HG02885 (cell line): ENCODE data around the gene DIP2C.

Experiments used
- ATAC-seq: cut with Tn5 transposase; IDR thresholded peaks from one replicate; pipeline ENCODE4 v1.9.1; 2021; ENCODE audit warnings: mild to moderate bottlenecking; ENCODE audit not compliant: unreplicated experiment, poor library complexity

The DIP2C gene

DNA sequence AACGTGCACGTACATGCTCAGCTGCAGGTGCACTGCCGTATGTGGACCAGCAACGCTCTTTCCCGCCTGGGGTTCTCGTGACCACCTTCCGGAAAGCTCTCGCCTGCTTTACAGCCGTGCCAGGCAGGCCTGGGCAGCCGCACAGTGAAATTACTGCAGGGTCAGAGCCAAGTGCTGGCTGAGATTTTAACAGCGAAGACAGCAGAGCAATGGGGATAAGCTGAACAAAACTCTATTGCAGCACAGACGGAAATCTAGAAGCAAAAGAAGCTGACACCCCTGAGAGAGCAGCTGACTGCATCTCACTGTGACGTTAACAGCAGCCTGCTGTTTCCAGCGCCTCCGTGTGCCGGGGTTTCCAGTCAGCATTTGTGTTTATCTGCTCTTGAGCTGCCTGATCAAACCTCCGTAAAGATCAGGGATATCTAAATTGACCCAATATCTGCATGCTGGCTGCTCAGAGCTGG, 179.0 kb downstream of the DIP2C start:
- no peak for ATAC-seq

DNA sequence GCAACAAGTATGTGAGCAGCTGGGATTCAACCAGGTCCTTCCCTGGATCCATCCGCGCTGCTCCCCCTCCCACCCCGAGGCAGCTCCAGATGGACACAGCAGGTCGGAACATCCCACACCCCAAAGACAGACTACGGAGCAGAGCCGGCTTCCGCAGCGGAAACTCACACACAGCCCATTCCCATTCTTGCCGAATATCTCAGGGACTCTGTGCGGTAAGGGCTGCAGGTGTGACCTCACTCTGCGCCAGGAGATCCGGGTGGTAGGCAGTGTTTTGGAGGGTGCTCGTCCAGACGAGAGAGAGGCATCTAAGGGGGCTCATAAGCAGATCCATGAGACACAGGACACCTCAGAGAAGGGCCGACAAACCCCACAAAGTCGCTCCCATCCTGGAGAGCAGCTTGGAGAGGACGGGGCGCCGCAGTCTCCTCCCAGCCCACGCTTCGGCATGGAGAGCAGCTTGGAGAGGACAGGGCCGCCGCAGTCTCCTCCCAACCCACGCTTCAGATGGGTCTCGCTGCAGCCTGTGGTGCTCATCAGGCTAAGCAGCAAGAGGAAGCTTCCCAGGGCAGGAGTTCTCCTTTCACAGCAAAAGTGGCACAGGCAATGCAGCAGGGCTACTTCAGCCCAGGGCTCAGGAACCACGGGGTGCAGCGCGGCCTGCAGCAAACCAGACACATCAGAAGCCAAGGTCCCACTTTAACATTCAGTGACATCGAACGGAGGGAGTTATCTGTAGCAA, 179.9 kb downstream of the DIP2C start:
- no peak for ATAC-seq

DNA sequence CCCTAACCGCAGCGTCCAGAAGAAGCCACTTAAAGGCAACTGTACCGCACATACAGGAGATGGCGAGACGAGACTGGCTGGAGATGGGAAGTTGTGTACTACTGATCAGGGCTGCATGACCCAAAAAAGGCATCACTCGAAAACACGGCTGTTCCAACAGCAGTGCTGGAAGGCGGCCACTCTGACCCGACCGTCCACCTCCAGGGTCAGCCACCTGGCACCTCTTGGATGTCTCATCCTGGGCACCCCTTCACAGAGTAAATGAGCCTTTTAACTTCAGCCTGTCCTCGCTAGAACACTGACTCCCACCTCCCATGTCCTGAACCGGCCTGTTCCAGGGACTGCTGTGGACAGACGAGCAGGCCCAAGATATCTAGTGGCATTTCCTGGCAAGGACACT, 180.7 kb downstream of the DIP2C start:
- ATAC-seq = no peak

DNA sequence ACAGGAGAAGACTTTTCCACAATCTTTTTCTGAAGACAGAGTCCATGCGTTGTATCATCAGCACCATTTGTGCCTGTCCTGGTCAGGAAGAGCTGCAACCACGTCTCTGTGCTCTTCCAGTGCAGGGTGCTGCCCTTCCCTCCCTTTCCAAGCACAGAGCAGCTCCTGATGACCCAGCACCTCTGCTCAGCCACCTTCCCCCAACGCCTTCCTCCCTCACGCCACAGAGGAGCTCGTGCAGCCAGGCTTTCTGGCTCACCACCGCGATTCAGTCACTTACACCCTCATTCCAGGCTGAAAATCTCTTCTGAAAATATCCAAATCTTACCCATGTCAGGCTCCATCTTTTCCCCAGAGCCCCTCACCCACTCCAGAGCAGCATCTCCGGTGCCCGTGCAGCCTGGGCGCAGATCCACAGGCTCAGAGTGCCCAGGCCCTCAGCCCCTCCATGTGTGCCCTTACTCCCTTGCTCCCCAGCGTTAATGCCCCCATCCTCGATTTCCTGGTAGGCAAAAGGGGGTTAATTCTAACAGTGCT, 181.5 kb downstream of the DIP2C start:
- ATAC-seq = no peak

DNA sequence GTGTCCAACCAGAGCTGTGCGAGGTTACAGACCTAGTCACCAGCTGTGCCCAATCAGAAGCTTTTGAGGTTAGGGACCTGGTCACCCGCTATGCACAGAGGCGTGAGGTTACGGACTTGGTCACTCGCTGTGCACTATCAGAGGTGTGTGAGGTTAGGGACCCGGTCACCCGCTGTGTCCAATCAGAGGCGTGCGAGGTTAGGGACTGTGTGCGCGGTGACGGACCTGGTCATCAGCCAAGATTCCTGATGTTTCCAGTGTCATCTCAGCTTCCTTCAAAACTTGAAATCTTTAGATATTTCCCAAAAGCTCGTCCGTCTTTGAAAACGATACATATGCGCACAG, 182.1 kb downstream of the DIP2C start:
- ATAC-seq = no peak

DNA sequence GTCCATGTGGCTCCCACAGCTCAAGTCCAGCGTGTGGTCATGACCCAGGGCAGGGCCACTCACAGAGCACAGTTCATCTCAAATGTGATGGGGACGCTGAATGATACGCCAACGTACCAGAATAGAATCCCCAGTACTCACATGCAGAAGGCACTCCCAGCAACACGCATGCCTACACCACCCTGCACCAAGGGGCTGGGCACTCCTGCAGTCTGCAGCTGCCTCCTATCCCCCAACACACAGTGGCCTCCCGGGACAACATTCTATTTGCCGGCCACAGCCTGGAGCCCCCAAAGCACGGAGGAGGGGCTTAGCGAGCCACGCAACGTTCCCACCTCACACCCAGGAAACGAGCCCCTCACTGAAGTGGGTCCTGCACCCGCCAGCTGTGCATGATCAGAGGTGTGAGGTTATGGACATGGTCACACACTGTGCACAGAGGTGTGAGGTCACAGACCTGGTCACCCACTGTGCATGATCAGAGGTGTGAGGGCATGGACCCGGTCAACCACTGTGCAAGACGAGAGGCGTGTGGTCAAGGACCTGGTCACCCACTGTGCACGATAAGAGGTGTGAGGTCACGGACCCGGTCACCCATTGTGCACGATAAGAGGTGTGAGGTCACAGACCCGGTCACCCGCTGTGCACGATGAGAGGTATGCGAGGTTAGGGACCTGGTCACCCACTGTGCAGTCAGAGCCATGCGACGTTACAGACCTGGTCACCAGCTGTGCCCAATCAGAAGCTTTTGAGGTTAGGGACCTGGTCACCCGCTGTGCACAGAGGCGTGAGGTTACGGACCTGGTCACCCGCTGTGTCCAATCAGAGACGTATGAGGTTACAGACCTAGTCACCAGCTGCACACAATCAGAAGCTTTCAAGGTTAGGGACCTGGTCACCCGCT, 182.8 kb downstream of the DIP2C start:
- ATAC-seq = no peak

DNA sequence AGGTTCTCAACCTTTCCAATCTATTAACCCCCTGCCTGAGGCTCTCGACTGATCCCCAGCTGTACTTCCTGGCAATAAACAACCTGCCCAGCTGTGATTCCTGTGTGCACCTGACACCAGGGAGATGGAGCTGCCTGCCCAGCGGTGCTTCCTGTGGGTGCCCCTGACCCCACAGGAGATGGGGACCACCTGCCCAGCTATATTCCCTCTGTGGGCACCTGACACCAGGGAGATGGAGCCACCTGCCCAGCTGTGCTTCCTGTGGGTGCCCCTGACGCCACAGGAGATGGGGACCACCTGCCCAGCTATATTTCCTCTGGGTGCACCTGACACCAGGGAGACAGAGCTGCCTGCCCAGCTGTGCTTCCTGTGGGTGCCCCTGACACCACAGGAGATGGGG, 184.0 kb downstream of the DIP2C start:
- no peak for ATAC-seq

DNA sequence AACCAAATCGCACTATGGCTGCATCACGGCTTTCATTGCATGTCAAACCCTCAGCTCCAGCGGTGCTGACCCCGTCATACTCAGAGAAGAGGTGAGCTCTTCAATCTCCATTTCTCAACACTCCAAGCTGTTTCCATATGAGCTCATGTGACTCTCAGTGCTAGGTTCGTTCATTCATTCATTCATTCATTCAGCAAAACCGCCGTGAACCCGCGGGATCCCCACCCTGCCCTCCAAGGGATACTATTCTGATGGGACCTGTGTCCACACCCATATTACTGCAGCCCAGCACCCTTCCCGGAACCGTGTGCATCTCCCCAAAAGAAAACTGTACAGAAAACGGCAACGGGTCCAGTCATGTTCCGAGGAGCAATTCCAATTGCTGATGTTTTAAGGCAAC, 184.7 kb downstream of the DIP2C start:
- no peak for ATAC-seq

DNA sequence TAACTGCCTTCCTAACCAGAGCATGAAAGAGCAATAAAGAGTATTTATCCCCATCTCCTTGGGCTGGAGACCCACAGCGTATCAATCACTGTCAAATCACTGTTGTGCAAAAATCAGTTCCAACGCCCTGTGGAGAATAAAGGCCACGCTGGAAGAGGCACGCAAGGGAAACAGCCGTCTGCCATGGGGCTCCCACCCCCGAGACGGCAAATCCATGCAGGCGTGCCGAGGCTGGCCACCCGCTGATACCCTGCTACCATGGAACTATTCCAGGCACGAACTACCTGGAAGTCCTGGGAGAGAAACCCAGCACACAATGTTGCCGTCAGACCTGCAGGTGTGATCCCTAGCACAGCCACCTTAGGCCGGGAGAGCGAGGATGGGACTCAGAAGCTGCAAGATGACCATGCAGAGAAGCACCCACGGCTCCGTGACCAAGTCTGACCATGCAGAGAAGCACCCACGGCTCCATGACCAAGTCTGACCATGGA, 185.3 kb downstream of the DIP2C start:
- ATAC-seq = no peak

DNA sequence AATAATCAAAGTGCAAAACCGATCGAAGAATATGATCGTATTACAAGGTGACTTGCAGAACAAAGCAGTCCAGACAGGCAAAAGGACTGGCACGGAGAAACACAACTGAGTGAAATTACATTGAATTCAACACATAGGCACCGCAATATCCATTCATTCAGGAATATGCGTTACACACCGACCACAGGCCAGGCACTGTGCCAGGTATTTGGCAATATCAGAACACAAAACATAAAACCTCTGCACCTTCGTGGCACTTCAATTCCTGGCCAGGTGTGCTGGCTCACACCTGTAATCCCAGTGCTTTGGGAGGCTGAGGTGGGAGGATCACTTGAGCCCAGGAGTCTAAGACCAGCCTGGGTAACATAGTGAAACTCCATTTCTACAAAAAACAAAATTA, 187.9 kb downstream of the DIP2C start:
- ATAC-seq = no peak

DNA sequence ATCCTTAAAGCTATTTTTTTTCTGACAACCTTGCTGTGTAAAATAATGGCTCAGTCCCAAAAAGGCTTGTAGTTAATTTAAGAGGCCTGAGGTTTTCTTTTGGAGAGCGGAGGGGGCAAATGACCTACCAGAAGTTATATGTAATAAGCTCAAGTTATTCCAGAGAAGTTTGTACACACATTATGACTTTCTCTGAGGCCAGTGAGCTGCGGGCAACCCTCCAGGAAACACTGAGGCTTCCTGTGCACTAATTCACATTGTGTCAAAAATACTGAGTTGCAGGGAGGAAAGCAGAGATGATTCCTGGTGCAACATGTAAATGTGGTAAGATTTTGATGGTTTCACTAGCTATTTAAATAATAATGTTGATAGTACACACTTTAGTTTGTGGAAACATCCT, 188.6 kb downstream of the DIP2C start:
- ATAC-seq = no peak

DNA sequence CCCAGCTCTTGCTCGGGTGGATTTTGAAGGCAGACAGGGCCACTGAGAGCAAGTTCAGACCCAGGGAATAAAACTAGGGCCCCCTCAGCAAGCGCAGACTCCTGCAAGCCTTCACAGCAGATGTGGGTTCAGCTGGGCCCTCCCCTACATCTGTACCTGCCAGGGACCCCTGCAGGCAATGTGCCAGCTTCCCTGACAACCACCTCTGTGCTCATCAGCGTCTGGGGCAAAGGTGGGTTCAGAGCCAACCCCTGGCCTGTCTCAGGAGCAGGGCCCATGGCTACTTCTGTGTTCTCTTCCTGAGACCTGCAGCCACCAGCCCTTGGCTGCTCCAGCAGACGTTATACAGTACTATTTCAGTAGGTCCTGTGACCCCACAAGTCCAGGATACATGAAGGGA, 189.5 kb downstream of the DIP2C start:
- ATAC-seq = no peak

DNA sequence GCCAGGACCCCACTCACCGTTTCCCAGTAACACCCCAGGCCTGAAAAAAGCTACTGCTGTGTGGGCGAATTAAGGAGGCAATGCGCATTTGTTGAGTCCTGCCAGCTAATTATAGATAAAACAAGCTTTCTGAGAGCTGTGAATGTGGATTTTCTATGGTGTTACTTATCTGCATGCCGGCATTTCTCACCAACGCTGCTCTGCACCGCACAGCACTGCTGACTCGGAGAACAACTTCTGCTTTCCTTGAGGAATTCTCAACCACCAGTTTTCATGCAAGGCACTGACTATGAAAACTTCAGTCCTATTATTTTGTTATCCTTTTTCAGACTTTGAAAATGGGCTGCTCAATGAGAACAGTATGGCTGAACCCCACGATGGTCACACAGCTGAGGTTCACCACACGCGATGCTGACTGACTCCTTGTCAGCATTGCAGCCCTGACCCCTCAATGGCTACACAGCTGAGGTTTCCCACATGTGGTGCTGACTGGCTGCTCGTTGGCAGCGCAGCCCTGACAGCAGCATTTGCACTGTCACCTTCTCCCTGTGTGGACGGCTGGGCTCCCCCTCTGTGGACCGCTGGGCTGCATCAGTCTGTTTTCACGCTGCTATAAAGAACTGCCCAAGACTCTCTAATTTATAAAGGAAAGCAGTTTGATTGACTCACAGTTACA, 190.6 kb downstream of the DIP2C start:
- no peak for ATAC-seq

DNA sequence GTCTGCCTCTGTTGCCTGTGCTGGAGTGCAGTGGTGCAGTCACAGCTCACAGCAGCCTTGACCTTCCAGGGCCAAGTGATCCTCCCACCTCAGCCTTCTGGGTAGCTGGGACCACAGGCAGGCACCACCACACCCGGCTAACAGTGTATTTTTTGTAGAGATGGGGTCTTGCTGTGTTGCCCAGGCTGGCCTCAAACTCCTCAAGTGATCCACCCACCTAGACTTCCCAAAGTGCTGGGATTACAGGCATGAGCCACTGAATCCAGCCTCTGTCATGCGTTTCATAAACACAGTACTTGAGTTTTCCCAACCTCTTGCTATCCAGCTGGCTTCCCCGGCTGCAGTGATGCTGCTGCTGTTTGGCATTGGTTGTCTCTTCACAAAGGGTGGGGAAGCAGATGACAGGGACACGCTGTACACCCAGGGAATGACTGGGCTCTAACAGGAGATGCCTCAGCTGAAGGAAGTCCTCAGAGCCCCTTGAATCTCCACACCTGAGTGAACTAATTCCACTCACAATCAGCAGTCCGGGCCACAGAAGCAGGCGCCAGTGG, 191.5 kb downstream of the DIP2C start:
- ATAC-seq = no peak

DNA sequence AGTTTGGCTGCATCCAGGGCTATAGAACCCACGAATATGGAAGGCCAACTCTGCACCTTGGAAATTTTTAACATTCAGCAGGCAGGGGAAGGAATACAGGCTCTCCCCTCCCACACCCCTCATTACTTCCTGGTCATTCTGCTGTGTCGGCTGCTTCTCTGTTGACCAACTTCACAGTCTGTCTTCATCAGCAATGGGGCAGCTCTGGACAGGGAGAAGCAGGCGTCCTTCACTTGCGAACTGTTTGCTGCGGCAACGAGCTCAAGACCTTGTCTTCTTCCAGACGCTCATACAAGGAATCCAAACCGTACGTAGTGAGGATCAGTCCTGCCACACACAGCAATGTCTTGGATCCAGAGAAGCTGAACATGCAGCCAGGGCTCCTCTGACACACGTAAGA, 192.2 kb downstream of the DIP2C start:
- ATAC-seq = no peak

DNA sequence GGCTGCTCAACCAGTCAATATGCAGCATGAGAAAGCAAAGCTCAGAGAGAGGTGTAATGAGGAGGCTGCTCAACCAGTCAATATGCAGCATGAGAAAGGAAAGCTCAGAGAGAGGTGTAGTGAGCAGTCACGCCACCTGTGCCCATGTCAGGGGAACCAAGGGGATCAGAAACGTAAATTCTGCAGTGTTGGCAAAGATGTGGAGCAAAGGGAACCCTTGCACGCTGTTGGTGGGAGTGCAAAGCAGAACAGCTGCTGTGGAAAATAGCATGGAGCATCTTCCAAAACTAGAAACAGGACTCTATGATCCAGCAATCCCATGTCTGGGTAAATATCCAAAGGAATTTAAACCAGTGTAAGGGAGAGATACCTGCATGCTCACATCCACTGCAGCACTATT, 194.9 kb downstream of the DIP2C start:
- no peak for ATAC-seq

DNA sequence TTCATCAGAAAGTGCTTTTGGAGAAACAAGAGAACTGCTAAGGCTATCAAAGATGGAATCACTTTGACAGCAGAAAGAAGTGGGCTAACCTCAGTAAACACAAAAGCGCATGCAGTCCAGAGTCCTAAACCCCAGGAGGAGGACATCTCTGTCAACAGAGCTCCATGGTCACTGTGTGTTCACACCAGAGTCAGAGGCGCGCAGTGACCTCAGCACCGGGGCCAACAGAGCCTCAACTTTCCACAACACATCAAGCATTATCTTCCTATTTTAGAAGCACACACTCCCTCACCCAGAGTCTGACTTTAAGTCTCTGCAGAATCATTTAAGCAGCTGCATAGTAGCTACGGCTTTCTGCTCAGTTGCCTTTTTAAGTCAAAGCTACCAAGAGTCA, 195.3 kb downstream of the DIP2C start:
- no peak for ATAC-seq

DNA sequence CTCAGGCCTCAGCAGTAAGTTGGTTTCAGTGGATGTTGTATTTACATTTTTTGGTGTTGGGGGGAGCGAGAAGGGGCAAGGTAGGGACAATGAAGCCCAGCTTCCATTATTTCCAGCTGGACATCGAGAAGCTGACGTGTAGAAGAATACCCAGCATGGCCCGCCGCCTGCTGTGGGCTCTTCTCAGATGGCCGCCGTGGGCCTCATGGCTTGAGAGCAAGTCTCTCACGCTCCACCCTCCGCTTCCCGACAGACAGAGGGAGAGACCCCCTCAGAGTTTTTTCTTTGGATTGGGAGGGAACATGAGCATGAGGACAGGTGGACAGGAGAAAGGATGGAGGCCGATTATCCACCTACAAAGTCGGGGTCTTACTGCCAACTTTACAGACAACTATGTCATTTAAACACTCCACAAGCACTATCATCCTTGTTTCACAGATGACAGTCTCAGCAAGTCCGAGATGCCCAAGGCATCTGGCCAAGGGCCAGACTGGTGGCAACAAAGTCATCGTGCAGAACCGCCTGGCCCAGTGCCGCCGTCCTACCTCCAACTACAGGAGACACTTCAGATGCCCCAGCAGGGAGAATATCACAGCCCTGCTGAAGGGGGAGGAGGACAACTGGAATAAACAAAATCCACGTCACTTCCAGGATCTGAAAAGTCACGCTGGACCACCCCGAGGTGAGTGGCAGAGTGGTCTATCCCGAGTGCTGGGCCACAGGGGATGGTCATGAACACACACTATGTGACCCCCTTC, 195.9 kb downstream of the DIP2C start:
- ATAC-seq = no peak

DNA sequence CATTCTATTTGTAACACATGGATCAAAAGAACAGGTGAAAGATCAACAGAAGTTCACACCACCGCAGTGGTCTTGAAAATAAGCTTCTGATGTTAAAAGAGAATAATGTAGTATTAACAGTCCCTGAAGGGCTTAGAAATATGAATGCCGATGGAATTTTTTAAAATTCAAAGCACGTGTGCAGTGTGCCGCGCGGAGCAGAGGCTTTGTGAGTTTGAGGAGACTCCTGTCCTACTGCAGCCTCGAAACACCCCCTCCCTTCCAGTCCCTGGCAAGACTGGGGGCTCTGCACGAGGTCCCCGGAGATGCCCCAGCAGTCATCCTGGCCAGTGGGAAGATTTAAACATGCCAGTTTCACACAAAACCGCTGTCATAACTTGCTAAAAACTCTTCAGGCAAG, 196.6 kb downstream of the DIP2C start:
- no peak for ATAC-seq
